Stimulated activated naive CD8-positive, alpha-beta T cell treated with anti-CD3 and anti-CD28 coated beads, Interleukin-15, Interleukin-2, amounts not matched to agents 100 U/mL and 50 U/mL, for 24 hours (primary cell): ENCODE measurements around the gene SLC5A12.

ENCODE experiments used
- ATAC-seq: fragments of 150-1000 bp; cut with Tn5 transposase; one replicate; pipeline ENCODE4 v1.10.0; 2021
- DNase-seq: peaks from one replicate; pipeline ENCODE4 v3.0.0; 2021

Gene SLC5A12

DNA sequence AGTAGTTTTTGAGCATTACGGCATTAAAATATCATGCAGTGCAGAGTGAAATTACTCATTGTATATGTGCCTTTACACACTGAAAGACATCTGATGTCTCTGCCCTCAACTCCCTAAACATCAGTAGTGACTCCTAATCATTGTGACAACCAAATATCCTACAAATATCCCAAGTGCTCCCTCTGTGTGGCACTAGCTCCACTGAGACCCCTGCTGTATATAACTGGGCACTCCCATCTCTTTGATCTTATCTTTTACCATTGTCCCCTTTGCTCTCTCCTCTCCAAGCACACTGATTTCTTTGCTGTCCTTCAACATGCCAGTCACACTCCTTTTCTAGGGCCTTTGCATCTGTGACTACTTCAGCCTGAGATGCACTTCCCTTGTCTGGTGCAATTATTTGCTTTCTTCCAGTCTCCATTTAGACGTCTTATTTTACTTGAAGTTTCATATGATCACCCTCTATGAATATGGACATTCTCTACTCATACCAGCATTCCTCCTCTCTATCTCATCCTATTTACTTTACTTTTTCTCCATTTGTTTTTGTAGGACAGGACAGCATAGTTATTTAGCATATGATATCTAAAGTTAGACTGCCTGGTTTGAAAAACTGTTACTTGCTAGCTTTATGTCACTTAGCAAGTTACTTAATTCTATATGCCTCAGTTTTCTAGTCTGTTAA, 2.4 kb downstream of the SLC5A12 start:
- DNase-seq = no peak
- no peak for ATAC-seq

DNA sequence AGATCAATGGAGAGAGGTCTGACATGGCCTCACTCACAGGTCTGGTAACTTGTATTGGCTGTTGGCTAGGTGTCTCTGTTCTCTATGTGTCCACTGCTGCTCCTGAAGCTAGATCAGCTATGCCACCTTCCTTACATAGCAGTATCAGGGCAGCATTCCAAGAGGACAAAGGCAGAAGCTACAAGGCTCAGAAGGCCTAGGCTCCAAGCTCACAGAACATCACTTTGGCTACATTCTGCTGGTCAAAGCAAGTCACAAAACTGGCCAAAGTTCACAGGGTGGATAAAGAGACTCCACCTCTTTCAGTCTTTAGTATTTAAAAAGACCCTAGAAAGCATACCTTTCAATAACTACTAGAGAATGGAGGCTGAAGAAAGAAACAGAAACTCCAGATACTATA, 4.1 kb downstream of the SLC5A12 start:
- DNase-seq = no peak
- ATAC-seq = no peak

DNA sequence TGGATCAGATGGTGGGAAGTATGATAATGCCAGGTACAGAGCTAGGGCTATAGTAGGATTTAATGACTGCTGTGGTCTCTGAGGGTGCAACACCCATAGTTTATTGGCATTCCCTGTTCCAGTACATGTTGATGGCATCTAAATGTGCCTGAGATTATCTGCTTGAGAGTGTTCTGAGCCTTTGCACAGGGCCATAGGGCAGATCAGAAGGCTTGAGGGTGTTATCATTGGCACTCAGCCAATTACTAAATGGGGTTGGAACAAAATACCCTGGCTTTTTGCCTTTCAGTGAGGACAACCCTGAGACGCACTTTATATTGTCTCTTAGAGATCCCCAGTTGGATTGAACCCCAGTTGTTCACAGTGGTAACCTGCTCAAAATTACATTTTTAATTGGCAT, 6.7 kb downstream of the SLC5A12 start:
- no peak for DNase-seq
- ATAC-seq = no peak

DNA sequence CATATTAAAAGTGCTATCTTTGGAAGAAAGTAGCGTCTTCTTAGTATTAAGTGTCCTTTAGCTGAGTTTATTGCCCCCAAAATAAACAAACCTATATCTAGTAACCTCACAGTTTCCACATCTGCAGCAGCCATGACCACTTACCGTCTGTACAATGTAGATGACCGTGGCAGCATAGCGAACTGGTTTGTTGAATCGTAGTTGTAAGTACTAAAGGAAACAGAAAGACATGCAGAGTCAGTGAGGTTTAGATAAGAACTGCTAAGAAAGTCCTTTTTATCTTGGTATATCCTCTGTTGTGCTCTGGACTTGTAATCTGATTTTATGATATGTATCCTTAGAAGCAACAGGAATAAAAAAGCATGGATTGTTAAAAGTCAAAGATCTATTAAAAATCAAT, 9.4 kb downstream of the SLC5A12 start:
- ATAC-seq (no peak), DNase-seq (no peak)

DNA sequence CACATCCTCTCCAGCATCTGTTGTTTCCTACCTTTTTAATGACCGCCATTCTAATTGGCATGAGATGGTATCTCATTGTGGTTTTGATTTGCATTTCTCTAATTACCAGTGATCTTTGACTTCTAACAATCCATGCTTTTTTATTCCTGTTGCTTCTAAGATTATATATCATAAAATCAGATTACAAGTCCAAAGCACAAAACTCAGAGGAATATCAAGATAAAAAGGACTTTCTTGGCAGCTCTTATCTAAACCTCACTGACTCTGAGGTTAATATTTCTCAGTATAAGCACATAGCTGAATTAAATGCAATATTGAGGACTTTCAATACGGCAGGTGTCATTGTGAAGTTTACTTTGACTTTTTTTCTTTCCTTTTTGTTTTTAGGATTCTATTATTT, 11.4 kb downstream of the SLC5A12 start:
- DNase-seq (no peak), ATAC-seq (no peak)

DNA sequence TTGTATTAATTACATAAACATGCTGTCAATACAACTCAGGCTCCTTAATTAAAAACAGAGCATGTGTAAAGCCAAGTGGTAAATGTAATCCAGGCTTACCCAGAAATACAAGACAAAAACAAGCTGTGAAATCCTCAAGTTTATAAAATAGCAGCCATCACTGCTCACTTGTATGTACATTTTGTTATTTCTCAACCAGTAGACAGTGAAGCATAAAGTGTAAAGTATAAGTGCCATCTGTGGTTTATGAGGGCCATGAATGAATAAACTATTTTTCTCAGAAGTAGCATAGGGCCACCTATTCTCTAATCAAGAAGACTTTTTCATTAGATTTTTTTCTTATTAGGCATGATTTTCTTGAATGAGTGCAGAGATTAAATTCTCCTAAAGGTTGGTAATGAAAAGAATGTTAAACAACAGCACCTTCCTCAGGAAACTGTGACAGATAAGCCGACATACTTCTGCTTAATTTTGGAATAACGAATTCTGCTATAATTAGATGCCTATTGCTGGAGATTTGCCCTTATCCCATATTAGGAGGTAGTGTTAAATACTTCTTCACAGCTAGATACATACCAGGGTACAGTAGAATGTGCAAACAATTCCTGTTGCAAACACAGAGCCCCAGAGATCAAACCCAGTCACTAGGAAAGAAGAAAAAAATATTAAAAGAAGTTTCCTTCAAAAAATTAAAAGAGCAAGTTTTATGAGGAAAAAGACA, 13.0 kb downstream of the SLC5A12 start:
- no peak for ATAC-seq
- no peak for DNase-seq

DNA sequence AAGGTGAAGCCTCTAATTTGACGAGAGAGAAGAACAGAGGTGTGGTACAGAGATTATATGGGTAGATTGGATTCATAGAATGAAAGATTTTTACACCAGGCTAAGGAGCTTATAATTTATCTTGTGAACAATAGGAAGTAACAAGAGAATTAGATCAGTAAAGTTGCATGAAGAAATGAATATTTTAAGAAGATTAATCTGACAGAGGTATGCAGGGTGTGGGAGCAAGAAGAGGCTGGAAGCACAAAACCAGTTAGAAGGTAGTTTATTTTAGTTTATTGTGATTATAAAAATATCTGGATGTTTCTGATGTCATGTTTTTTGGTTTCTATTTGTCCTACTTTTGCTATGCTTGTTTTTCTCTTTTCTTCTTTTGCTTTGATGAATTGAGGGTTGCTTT, 15.7 kb downstream of the SLC5A12 start:
- no peak for ATAC-seq

DNA sequence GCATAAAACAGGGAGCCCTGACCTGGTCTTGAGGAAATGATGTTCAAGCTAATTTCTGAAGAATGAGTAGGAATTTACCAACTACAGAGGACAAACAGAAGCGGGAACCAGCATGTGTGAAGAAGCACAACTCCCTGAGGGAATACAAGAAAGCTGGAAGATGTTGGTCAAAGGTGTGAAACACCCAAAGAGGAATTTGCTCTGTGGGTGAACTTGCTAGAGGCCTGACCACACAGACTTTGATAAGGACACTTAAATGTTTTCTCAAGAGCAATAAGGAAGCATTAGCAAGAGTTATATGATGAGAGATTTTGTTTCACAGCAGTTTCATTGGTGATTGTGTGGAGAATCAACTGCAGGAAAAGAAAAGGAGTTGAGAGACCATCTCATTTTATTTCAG, 17.6 kb downstream of the SLC5A12 start:
- ATAC-seq (no peak), DNase-seq (no peak)

More for the DNA sequence above, 15.7 kb downstream of the SLC5A12 start:
- no peak for DNase-seq

DNA sequence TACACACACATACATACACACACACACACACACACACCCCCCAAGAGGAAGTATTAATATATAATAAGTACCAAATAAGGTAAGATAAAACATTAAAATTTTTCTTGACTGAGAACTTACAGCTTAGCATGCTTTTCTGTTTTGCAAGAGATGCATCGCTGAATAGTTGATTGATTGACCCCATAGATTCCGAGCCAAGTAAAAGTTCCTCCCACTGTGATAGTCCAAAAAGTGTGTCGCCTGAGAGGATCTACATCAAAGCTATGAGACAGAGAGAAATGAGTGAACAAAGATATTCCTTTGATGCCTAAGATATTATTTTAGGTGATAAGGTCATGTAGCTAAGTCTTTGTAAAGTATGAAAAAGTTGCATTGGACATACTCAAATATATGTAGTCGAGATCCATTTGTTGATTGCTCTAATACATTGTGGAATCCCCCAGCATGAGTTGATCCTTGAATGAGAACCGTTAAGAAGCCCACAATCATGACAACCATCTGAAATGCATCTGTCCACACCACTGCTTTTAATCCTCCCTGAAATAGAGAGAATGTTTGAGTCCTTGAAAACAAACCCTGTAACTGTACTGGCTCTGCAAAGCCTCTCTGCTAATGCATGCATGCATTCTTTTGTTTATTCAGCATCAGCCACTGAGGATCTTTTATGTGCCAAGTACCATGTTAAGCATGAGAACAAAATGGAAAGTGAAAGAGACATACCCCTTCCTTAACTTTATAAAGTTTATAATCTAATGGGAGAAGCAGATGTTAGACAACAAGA, 18.3 kb downstream of the SLC5A12 start:
- no peak for ATAC-seq

DNA sequence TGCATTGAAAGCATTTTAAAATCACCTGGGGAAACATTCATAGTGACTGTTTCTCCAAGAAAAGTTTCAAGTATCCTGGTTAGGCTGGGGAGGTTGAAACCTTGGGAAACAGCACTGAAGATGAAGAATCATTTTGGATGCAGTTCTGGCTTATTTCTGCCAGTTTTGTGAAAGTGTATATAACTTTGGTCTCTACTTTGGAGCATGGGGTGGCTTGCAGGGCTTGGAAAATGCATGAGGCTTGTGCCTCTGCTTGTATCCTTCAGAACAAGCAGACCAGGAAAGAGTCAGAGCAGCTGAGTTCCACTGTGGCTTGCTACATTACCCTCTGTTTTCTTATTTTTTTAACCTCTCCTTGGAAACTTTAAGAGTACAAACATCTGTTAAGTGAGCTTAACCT, 19.5 kb downstream of the SLC5A12 start:
- ATAC-seq = no peak
- DNase-seq = no peak

More for the DNA sequence above, 18.3 kb downstream of the SLC5A12 start:
- no peak for DNase-seq

DNA sequence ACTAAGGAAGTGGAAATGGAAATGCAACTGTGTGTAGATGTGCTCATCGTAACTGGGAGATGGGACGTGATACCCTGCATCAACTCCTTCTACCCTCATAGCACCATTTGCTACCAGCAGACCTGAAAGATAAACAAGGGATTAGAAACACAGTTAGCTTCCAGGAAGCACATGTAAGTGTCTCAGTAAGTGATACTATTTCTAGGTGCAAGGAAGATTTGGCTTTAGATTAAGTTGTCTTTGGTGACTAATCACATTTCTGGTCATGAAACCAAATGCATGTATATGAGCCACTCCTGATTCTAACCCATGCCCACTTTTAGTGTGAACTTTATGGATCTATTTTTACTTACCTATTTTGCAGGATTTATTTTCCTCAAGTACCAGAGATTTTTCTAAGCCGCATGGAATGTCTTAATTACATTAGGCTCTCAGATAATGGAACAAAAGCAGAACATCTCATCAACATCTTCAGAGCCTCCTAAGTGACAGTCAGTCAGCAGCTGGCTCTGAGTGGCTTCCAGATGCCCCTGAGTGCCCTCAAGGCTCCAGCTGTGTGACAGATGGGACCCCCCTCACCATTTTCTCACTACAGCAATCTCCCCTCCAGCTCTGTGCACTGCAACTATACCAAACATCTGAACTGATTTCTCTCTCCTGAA, 21.2 kb downstream of the SLC5A12 start:
- ATAC-seq = no peak

DNA sequence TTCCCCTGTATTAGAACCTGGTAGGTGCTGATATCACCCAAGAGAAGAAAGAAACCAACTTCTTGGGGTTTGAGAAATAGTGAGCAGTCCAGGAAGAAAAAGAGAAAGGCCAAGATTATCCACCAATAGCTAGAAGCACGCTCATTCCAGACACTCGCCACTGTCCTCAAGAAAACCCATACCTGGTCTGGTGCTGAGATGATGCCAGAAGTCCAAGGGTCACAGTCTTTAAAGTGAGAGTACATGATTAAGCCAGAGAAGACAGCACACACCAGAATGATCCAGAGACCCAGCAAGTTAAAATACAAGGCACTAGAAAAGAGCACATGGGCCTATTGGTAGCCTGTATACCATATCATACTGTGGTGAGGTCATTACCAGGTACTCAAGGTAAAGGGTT, 23.6 kb downstream of the SLC5A12 start:
- DNase-seq = no peak
- ATAC-seq = no peak

More for the DNA sequence above, 21.2 kb downstream of the SLC5A12 start:
- no peak for DNase-seq

DNA sequence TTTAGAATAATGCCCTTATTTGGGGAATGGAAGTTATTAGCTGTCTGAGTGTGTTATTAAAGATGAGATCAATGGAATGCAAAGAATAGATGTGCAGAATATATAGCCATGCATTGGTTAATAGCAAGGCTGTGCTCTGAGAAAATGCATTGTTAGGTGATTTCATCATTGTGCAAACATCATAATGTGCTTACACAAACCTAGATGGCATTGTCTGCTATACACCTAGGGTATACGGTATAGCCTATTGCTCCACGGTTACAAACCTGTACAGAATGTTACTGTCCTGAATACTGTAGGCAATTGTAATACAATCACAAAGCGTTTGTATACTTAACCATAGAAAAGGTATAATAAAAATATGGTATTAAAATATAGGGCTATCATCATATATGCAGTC, 25.5 kb downstream of the SLC5A12 start:
- ATAC-seq (no peak), DNase-seq (no peak)

DNA sequence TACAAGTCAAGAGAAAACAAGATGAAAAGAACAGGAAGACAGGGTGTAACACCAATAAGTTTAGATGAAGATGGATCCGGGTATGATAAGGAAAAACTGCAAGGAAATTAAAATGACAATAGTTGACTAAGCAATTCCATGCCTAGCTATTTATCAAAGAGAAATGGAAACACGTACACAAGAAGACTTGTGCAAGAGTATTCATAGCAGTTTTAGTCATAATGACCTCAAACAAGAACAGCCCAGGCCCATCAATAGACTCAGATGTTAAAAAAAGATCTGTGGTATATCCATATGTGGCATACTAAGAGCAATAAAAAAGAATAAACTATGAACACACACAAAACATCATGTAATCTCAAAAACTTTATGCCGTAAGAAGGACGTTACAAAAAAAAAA, 33.2 kb downstream of the SLC5A12 start:
- DNase-seq = no peak
- ATAC-seq = no peak

DNA sequence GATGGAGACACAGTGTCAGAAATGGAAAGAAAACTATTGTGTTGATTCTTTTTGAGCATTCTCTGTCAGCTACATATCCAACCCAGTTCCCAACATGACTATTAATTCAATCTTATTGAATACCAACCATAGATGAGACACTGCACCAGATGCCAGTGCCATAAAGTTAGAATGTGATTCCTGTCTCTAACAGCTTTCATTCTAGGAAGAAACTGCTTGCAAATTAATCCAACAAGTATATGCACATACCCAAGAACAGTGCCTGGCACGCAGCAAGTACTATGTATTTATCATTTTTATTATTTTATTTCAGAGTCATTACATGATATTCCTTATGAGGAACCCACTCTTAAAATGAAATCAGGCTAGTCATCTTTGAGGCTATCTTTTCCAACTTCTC, 34.5 kb downstream of the SLC5A12 start:
- DNase-seq (no peak), ATAC-seq (no peak)

DNA sequence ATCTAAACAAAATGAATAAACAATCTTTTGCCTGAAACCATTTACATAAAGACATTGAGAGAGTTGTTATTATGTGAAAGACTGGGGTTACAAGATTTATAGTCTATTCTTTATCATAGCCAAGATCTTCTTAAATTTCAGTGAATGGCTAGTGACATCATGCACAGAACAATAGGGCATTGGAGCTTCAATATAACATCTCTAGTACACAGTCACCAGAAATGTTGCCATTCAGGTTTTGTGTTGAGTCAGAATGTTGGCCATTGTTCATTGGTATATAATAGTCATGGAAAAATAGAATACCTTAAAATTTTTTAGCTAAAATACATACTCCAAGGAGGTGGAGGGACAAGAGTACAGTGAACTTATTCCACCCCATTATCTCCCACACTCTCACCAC, 44.3 kb downstream of the SLC5A12 start:
- DNase-seq (no peak), ATAC-seq (no peak)

DNA sequence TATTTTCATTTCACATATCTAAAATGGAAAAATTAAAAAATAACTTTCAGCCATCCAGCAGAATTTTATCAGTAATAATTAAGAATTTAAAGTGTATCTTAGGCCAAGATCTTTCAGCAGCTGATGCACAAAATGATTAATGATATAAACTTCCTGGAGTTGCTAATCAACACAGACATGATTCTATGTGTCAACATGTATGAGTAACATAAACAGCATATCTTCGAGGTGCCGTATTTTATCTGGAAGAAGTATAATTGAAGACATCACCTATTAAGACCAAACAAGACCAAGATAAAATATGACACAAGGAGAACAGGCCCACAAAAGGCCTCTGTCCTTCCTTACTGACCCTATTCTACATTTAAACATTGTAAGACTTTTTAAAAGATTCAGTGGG, 45.2 kb downstream of the SLC5A12 start:
- no peak for ATAC-seq

DNA sequence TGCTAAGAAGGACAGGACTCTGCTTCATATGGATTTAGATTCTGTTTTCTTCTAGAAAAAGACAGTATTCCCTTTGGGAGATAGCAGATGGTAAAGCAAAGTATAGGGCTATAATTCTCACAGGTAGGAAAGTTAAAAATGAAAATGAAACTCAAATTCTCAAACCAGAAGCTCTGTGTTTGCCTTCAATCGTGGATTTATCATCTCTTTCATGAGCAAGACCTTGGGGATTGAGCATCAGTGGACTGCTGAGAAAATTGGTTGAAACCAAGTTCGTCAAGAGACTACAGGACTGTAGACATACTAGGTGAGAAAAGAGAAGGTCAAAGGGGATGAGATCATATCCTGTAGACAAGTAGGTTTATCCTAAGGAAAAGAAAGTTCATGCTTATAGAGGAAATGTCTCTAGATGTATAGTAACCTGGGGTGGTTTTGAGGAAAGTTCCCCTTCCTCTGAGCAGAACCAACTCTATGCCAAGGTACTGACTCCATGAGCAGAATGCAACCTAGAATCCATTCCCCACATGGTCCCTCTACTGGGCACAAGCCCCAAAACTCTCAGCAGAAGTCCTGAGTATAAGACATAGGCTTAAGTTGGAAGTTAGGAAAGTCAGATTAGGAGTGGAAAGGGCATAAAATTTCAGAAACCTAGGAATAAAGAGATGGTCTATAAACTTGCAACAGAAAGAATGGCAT, 46.5 kb downstream of the SLC5A12 start:
- DNase-seq = no peak
- no peak for ATAC-seq

More for the DNA sequence above, 45.2 kb downstream of the SLC5A12 start:
- no peak for DNase-seq

DNA sequence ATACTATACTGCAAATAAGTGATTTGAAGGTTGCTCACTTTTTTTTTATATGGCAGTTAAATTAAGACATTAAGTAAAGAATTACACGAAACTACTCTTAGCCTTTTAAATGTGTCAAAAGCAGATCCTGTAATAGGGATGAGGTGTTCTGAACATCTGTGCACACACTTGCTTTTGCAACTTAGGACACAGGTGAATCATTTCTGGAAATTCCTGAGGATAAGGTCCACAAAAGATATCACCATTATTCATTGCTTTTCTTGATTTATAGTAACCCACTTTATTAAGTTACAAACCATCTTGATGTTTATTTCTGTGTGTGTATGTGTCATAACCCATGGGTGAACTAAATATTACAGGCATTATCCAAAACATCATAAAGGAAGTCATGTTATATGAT, 55.9 kb downstream of the SLC5A12 start:
- ATAC-seq (no peak), DNase-seq (no peak)

DNA sequence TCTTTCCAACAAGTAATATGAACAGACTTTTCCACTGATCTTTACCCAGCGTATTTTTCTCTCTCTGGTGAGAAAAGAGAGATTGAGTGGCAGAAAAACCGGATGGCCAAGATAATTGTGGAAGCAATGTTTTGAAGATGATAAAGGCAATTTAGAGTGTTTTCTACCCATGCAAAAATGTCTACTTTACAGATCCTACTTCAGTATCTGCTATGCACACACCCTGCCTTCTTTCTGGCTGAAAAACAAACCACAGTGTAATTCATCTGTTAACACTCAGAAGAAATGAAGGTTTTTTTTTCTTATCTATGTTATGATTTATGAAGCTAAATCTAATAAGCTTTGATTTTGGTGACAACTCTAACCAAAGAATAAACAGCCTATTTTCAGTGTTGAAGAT, 56.8 kb downstream of the SLC5A12 start:
- DNase-seq = no peak
- no peak for ATAC-seq

DNA sequence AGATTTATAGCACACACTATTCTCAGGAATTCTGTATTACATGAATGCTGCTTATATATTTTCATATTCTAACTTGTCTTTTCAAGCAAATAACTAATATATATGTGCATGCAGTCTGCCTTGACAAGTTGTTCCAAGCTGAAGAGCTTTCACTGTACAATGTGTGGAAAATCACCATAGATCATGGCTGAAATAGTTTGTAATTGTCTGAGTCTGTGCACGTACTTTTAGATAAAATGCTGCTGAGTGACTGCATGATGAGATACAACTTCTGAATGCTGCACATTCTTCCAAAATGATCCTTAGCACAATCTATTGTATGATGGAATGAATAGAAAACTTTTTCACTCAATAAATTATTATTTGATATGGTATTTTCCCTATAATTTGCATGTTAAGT, 58.9 kb downstream of the SLC5A12 start:
- DNase-seq (no peak), ATAC-seq (no peak)

DNA sequence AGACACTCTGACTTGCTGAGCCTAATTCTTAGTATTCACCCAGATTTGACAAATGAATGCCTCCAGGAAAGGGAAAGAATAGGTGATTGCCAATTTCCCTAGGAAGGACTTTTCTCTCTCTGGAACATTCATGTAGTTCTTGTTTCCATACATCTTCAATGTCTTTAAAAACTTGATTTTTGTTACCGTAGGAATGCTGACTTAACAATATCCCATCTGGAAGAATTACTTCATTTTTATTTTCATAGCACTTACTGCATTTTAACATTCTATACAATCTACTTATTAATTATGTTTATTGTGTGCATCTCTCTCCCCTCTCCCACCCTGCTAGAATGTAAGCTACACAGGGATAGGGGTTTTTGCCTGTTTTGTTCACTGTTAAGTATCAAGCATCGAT, 66.6 kb downstream of the SLC5A12 start:
- DNase-seq = no peak
- ATAC-seq = no peak
